T-helper 2 cell treated with Interferon-gamma antibody and Interleukin-4, amounts not matched to agents 5 μg/mL and 100 μg/mL, for 36 hours (primary cell): ENCODE measurements around the gene HOXB3.

Experiments
- DNase-seq: peaks from one replicate; pipeline ENCODE4 v3.0.0; 2021; ENCODE audit warnings: low spot score
- H3K27ac Mint-ChIP-seq: one replicate; pipeline ENCODE4 v1.8.0; 2021; ENCODE audit warnings: mild to moderate bottlenecking, mixed read lengths
- H3K27me3 Mint-ChIP-seq: one replicate; pipeline ENCODE4 v1.8.0; 2021; ENCODE audit warnings: low read depth, mixed read lengths
- H3K36me3 Mint-ChIP-seq: one replicate; pipeline ENCODE4 v1.8.0; 2021; ENCODE audit warnings: low read depth, mixed read lengths
- H3K4me1 Mint-ChIP-seq: one replicate; pipeline ENCODE4 v1.8.0; 2021; ENCODE audit warnings: low read depth, mixed read lengths
- H3K4me3 Mint-ChIP-seq: one replicate; pipeline ENCODE4 v1.8.0; 2022; ENCODE audit warnings: mild to moderate bottlenecking, moderate library complexity, mixed read lengths
- H3K9me3 Mint-ChIP-seq: one replicate; pipeline ENCODE4 v1.8.0; 2021; ENCODE audit warnings: mixed read lengths

Gene HOXB3

DNA sequence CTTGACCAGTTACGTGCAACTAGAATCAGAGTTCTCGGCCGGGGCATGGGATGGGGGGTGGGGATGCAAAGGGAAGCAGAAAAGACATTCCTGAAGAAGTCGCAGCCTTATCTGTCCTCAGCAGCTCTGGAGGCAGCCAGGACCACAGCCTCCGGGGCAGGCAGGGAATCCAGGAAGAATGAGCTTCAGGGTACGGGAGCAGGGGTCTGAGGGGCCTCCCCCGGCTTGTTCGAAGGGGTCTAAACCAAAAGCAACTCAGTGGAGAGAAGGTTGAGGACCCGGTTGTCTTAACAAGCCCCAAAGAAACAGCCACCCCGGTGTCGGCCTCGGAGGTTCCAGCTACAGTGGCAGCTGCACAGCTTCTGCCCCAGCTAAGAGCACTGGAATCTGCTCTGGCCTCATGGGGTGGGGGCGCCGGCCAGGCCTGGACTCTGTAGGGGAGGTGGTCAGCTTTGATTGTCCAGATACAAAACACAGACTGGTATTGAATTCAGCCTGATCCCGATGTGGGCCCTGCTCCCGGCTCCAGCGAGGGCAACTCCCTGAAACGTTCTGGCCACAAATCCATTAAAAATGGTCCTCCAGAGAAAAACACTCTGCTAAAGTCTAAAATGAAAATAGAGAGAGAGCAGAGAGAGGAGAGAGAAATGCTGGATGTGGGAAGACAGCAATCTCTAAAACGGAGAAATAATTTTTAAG lies 19.6 kb downstream of the HOXB3 start:
- Mint-ChIP-seq H3K27ac (no peak overlapping the region), H3K4me3 (no peak overlapping the region), H3K36me3 (peaks cover 12% of the 10 kb centered on the region), H3K9me3 (no peaks in the 10 kb centered on the region), H3K27me3 (peaks cover 26% of the 10 kb centered on the region), H3K4me1 (peaks cover 9% of the 10 kb centered on the region)
- DNase-seq, result no peak

- H3K9me3 Mint-ChIP-seq, result no peaks in the 10 kb centered on the region
- H3K4me3 Mint-ChIP-seq, result no peak overlapping the region
- no peak for DNase-seq
- H3K27ac Mint-ChIP-seq, result no peak overlapping the region
- peaks cover 29% of the 10 kb centered on the region for H3K27me3 Mint-ChIP-seq
- peaks cover 13% of the 10 kb centered on the region for H3K36me3 Mint-ChIP-seq
- peaks cover 7% of the 10 kb centered on the region for H3K4me1 Mint-ChIP-seq
Observed at GRCh38 chr17:48569674-48570324, 20.2 kb downstream of the HOXB3 start.

GRCh38 chr17:48569240-48569582 lies 20.8 kb downstream of the HOXB3 start:
- no peak overlapping the region for H3K4me3 Mint-ChIP-seq
- peaks cover 29% of the 10 kb centered on the region for H3K27me3 Mint-ChIP-seq
- no peaks in the 10 kb centered on the region for H3K9me3 Mint-ChIP-seq
- H3K4me1 Mint-ChIP-seq, result peaks cover 7% of the 10 kb centered on the region
- DNase-seq, result no peak
- no peak overlapping the region for H3K27ac Mint-ChIP-seq
- peaks cover 15% of the 10 kb centered on the region for H3K36me3 Mint-ChIP-seq

GRCh38 chr17:48568499-48569239 lies 21.4 kb downstream of the HOXB3 start:
- H3K4me1 Mint-ChIP-seq, result peaks cover 7% of the 10 kb centered on the region
- H3K9me3 Mint-ChIP-seq, result no peaks in the 10 kb centered on the region
- H3K4me3 Mint-ChIP-seq, result peak overlapping the region; percentile 21
- no peak for DNase-seq
- H3K27ac Mint-ChIP-seq, result no peak overlapping the region
- H3K36me3 Mint-ChIP-seq, result peaks cover 15% of the 10 kb centered on the region
- H3K27me3 Mint-ChIP-seq, result peaks cover 29% of the 10 kb centered on the region

GRCh38 chr17:48567646-48568354 lies 22.2 kb downstream of the HOXB3 start:
- peaks cover 5% of the 10 kb centered on the region for H3K4me1 Mint-ChIP-seq
- no peak overlapping the region for H3K4me3 Mint-ChIP-seq
- no peaks in the 10 kb centered on the region for H3K9me3 Mint-ChIP-seq
- DNase-seq, result no peak
- H3K36me3 Mint-ChIP-seq, result peaks cover 12% of the 10 kb centered on the region
- no peak overlapping the region for H3K27ac Mint-ChIP-seq
- peaks cover 33% of the 10 kb centered on the region for H3K27me3 Mint-ChIP-seq

GRCh38 chr17:48567209-48567608 lies 22.8 kb downstream of the HOXB3 start:
- Mint-ChIP-seq H3K4me1 (peaks cover 8% of the 10 kb centered on the region), H3K27me3 (peaks cover 35% of the 10 kb centered on the region), H3K9me3 (no peaks in the 10 kb centered on the region), H3K27ac (no peak overlapping the region), H3K36me3 (peaks cover 10% of the 10 kb centered on the region), H3K4me3 (no peak overlapping the region)
- DNase-seq, result no peak

GRCh38 chr17:48566717-48567116 lies 23.3 kb downstream of the HOXB3 start:
- peaks cover 10% of the 10 kb centered on the region for H3K4me1 Mint-ChIP-seq
- H3K27me3 Mint-ChIP-seq, result peaks cover 35% of the 10 kb centered on the region
- peaks cover 9% of the 10 kb centered on the region for H3K36me3 Mint-ChIP-seq
- no peak for DNase-seq
- no peak overlapping the region for H3K27ac Mint-ChIP-seq
- H3K4me3 Mint-ChIP-seq, result no peak overlapping the region
- no peaks in the 10 kb centered on the region for H3K9me3 Mint-ChIP-seq

DNA sequence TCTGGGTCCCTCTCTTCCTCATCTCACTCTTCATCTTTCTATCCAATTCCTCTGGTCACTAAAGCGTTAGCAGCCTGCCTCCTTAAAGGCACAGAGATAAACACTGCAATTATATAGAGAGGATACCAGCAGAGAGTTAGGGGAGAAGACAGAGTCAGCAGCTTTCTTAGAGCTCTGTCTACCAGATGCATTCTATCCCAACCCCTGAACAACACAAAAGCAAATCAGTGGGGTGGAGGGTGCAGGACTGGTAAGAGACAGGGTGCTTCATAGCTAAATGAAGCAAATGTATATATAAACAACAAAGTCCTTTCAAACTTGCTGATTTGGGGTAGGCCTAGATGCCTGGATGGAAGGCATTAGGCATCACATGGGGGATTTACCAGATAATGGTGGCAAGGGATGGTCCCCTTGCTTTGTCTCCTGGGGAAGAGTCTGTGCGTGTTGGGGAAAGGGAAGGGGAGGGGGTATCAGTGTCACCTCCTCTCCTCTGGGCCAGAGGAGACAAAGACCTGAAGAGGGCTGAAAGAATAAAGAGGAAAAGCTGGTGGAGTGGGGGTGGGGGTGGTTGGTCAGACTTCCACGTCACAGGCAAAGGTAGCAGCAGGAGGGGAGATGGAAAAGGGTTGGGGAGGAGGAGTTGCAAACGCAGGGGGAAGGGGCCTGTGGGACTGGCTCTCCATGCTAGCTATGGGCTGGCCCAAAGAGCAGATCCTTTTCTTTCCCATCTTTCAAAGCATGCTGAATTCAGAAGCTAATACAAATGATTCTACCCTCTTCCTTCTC lies 23.9 kb downstream of the HOXB3 start:
- H3K27me3 Mint-ChIP-seq, result peaks cover 36% of the 10 kb centered on the region
- peaks cover 13% of the 10 kb centered on the region for H3K4me1 Mint-ChIP-seq
- no peak overlapping the region for H3K27ac Mint-ChIP-seq
- H3K4me3 Mint-ChIP-seq, result no peak overlapping the region
- DNase-seq, result no peak
- H3K9me3 Mint-ChIP-seq, result no peaks in the 10 kb centered on the region
- H3K36me3 Mint-ChIP-seq, result peaks cover 8% of the 10 kb centered on the region

GRCh38 chr17:48565022-48565554 lies 25.0 kb downstream of the HOXB3 start:
- H3K4me3 Mint-ChIP-seq, result no peak overlapping the region
- peaks cover 8% of the 10 kb centered on the region for H3K36me3 Mint-ChIP-seq
- H3K27ac Mint-ChIP-seq, result no peak overlapping the region
- no peak for DNase-seq
- H3K27me3 Mint-ChIP-seq, result peaks cover 33% of the 10 kb centered on the region
- H3K9me3 Mint-ChIP-seq, result no peaks in the 10 kb centered on the region
- peaks cover 16% of the 10 kb centered on the region for H3K4me1 Mint-ChIP-seq

GRCh38 chr17:48564188-48565021 lies 25.6 kb downstream of the HOXB3 start:
- H3K27me3 Mint-ChIP-seq, result peaks cover 31% of the 10 kb centered on the region
- no peaks in the 10 kb centered on the region for H3K9me3 Mint-ChIP-seq
- peaks cover 16% of the 10 kb centered on the region for H3K4me1 Mint-ChIP-seq
- no peak overlapping the region for H3K4me3 Mint-ChIP-seq
- no peak overlapping the region for H3K27ac Mint-ChIP-seq
- no peak for DNase-seq
- peaks cover 8% of the 10 kb centered on the region for H3K36me3 Mint-ChIP-seq

GRCh38 chr17:48563867-48564187 lies 26.2 kb downstream of the HOXB3 start:
- peaks cover 8% of the 10 kb centered on the region for H3K36me3 Mint-ChIP-seq
- peaks cover 26% of the 10 kb centered on the region for H3K27me3 Mint-ChIP-seq
- no peak overlapping the region for H3K27ac Mint-ChIP-seq
- peaks cover 14% of the 10 kb centered on the region for H3K4me1 Mint-ChIP-seq
- no peak overlapping the region for H3K4me3 Mint-ChIP-seq
- no peak for DNase-seq
- H3K9me3 Mint-ChIP-seq, result no peaks in the 10 kb centered on the region

- DNase-seq, result no peak
- H3K4me1 Mint-ChIP-seq, result peaks cover 11% of the 10 kb centered on the region
- H3K36me3 Mint-ChIP-seq, result peaks cover 7% of the 10 kb centered on the region
- H3K4me3 Mint-ChIP-seq, result no peak overlapping the region
- H3K27me3 Mint-ChIP-seq, result peaks cover 25% of the 10 kb centered on the region
- H3K9me3 Mint-ChIP-seq, result no peaks in the 10 kb centered on the region
- no peak overlapping the region for H3K27ac Mint-ChIP-seq
Observed at GRCh38 chr17:48563385-48563838, 26.6 kb downstream of the HOXB3 start.
